GM12875 (cell line): Measurements from ENCODE around the gene C5orf22.
"Not testable (repeated sequence)": the region's sequence is repeated elsewhere in the genome, so short reads cannot be mapped to it uniquely, and the experiment has no call there.

ENCODE experiments used
- H3K4me3 ChIP-seq: one replicate; pipeline ENCODE4 v1.5.1; 2011; ENCODE audit warnings: low read depth, low read length, control low read depth
- CTCF ChIP-seq: IDR thresholded peaks from 2 replicates; pipeline ENCODE4 v1.5.1; 2011; ENCODE audit warnings: low read depth, mild to moderate bottlenecking, control low read depth, inconsistent platforms, low read length, moderate library complexity, borderline replicate concordance; ENCODE audit not compliant: insufficient read depth

C5orf22 gene

GRCh38 chr5:31551878-31552277 is 19.8 kb downstream of the C5orf22 start:
- no peak overlapping the region for H3K4me3 ChIP-seq
- no peak for TF ChIP-seq CTCF

- no peak for TF ChIP-seq CTCF
- no peak overlapping the region for H3K4me3 ChIP-seq
These were observed 21.8 kb downstream of the C5orf22 start for GRCh38 chr5:31553863-31554262.

GRCh38 chr5:31554552-31554951 is 22.5 kb downstream of the C5orf22 start:
- H3K4me3 ChIP-seq = no peak overlapping the region
- TF ChIP-seq CTCF = no peak

DNA sequence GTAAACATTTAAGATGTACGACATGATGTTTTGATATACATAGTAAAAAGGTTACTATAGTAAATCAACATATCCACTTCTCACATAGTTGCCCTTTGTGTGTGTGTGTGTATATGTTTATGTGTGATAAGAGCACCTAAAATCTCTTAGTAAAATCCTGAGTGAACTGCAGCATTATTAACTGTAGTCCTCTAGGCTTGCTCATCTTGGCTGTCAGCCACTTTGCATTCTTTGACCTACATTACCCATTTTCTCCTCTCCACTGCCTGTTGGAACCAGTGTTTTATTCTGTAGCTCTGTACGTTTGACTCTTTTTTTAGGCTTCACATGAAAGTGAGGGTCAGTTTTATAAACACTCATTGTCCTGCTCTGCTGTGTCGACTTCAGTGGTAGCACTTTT is 24.4 kb downstream of the C5orf22 start:
- no peak for TF ChIP-seq CTCF
- H3K4me3 ChIP-seq = no peak overlapping the region

DNA sequence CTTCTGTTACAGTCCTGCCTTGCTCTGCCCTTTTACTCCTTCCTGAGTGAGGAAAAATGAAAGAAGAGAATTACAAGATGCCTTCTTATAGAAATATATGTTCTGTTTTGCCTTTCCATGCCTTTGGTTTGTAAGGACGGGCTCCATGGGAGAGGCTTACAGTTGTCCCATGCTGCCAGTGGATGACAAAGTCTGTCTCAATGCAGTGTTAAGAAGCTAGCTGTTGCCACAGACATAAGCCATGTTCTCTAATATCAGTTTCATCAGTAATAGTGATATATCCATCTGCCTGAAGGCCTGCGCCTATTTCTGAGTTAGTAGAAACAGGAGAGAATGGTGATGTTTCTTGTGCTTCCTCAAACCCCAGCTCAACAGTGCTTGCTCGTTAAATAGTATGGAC is 27.8 kb downstream of the C5orf22 start:
- TF ChIP-seq CTCF = no peak
- no peak overlapping the region for H3K4me3 ChIP-seq

GRCh38 chr5:31561946-31562345 is 29.8 kb downstream of the C5orf22 start:
- TF ChIP-seq CTCF = no peak
- H3K4me3 ChIP-seq = no peak overlapping the region

DNA sequence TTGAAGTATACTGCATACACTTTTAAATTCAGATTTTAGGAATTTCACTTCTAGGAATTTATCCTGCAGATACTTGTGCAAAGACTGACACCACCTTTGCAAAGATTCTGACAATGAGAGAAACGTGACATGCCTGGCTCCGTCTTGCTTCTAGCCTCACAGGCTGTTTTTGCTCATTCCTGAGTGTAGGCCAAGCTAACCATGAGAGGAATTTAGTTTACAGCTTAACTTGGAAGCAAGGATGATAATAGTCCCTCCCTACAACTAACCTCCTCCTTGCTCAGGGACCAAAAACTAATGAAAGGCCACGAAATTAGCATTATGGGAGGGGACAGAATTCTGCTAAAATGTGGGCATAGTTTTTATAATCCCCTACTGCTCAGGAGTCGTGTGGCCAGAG is 31.1 kb downstream of the C5orf22 start:
- TF ChIP-seq CTCF = no peak
- no peak overlapping the region for H3K4me3 ChIP-seq

GRCh38 chr5:31566362-31566761 is 34.3 kb downstream of the C5orf22 start:
- not testable (repeated sequence) for H3K4me3 ChIP-seq
